Vagina (tissue), 2 donors: ENCODE data around the gene GGTA1. TPM values are rescaled to one million over a fixed set of nuclear protein-coding genes. Genes with fewer than 3 reads are reported as not detected.

Source experiments
- DNase-seq, 2 donors: peaks; one replicate each; pipeline ENCODE4 v3.0.0-alpha.2; 2017; ENCODE audit errors: extremely low spot score in 2 of 2
- H3K27ac ChIP-seq: fragments of 200-600 bp; sonication (generic); one replicate; pipeline ENCODE4 v1.5.1; 2019
- H3K27me3 ChIP-seq: fragments of 200-600 bp; sonication (generic); one replicate; pipeline ENCODE4 v1.5.1; 2019
- H3K36me3 ChIP-seq, 2 donors: fragments of 200-600 bp; sonication (generic); one replicate each; pipeline ENCODE4 v1.5.1; 2017 to 2019
- H3K4me1 ChIP-seq: fragments of 200-600 bp; sonication (generic); one replicate; pipeline ENCODE4 v1.5.1; 2019
- H3K4me3 ChIP-seq, 2 donors: fragments of 200-600 bp; sonication (generic); 1 replicate in 1 of 2; 2 replicates in 1 of 2; pipeline ENCODE4 v1.5.1; 2016 to 2019
- H3K9me3 ChIP-seq: fragments of 200-600 bp; sonication (generic); one replicate; pipeline ENCODE4 v1.5.1; 2019
- POLR2A ChIP-seq, 2 donors: fragments of 450-650 bp; IDR thresholded peaks; one replicate each; pipeline ENCODE4 v1.6.1; 2017; ENCODE audit warnings: antibody characterized with exemption in 2 of 2, mild to moderate bottlenecking in 2 of 2, moderate library complexity in 2 of 2
- POLR2AphosphoS5 ChIP-seq, 2 donors: sonication (generic); formaldehyde crosslinking; IDR thresholded peaks; one replicate each; pipeline ENCODE4 v1.9.0; 2017; ENCODE audit warnings: antibody characterized with exemption in 2 of 2, mild to moderate bottlenecking in 2 of 2, low read depth in 1 of 2; ENCODE audit not compliant: insufficient read depth in 1 of 2
- intact Hi-C: fragments of 100-400 bp; cut with DNase I; formaldehyde crosslinking; loops from one replicate; pipeline ENCODE4 v1.15.1; 2023
- total RNA-seq: library from RNA; depleted of rRNA; stranded (reverse); fragments of >200 nt; gene quantifications from one replicate; pipeline ENCODE4 v1.2.3, GENCODE V29; 2016
- TF ChIP-seq, protein P1 (sequence below), 3 experiments: fragments of 450-650 bp in 2 of 3; fragments of 200-600 bp in 1 of 3; sonication (generic) in 1 of 3; IDR thresholded peaks; one replicate each; pipeline ENCODE4 v1.5.1; 2017 to 2019; ENCODE audit warnings: antibody characterized with exemption in 3 of 3, mild to moderate bottlenecking in 2 of 3, moderate library complexity in 2 of 3

GGTA1 gene
- total RNA-seq, 1 donor from 2014 or later = 18.4 TPM

DNA sequence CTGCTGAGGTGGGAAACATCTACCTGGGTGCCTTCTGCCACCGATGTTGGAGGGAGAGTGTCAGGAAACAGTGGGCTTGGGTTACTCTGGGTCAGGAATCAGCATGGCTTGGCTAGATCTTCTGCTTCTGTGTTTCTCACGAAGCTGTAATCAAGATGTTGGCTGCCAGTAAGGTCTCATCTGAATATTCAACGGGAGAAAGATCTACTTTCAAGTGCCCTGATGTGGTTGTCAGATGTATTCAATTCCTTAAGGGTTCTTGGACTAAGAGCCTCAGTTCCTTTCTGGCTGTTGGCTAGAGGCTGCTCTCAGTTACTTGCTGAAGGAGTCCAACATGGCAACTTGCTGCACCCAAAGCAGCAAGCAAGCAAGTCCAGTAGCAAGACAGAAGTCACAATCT, 87.7 kb downstream of the GGTA1 start:
- H3K36me3 ChIP-seq = no peaks in the 10 kb centered on the region
- DNase-seq = no peak
- no peak overlapping the region for H3K4me3 ChIP-seq

DNA sequence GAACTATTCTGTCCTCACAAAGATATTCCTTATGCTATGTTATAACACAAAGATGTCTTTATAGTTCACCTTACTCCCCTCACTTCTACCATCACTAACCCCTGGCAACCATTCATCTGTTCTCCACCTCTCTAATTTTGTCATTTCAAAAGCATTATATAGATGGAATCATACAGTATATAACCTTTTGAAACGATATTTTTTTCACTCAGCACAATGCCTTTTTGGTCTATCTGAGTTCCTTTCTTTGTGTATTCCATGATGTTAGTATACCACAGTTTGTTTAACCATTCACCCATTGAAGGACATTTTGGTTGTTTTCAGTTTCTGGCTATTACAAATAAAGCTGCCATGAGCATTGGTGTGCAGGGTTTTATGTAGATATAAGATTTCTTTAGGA, 93.7 kb downstream of the GGTA1 start:
- no peaks in the 10 kb centered on the region for H3K27me3 ChIP-seq
- H3K36me3 ChIP-seq = no peaks in the 10 kb centered on the region
- DNase-seq = no peak
- no peaks in the 10 kb centered on the region for H3K9me3 ChIP-seq
- no peak overlapping the region for H3K27ac ChIP-seq
- no peak overlapping the region for H3K4me3 ChIP-seq
- intact Hi-C loops = no loop called here
- no peaks in the 10 kb centered on the region for H3K4me1 ChIP-seq
- TF ChIP-seq POLR2A (IDR thresholded peaks at IDR 0.05) = no peak
- TF ChIP-seq, protein P1, sequence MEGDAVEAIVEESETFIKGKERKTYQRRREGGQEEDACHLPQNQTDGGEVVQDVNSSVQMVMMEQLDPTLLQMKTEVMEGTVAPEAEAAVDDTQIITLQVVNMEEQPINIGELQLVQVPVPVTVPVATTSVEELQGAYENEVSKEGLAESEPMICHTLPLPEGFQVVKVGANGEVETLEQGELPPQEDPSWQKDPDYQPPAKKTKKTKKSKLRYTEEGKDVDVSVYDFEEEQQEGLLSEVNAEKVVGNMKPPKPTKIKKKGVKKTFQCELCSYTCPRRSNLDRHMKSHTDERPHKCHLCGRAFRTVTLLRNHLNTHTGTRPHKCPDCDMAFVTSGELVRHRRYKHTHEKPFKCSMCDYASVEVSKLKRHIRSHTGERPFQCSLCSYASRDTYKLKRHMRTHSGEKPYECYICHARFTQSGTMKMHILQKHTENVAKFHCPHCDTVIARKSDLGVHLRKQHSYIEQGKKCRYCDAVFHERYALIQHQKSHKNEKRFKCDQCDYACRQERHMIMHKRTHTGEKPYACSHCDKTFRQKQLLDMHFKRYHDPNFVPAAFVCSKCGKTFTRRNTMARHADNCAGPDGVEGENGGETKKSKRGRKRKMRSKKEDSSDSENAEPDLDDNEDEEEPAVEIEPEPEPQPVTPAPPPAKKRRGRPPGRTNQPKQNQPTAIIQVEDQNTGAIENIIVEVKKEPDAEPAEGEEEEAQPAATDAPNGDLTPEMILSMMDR (IDR thresholded peaks at IDR 0.05) = no peak
- TF ChIP-seq POLR2AphosphoS5 (IDR thresholded peaks at IDR 0.05; ENCODE audit: insufficient read depth in 1 of 2, low read depth in 1 of 2) = no peak

More for the DNA sequence above, 87.7 kb downstream of the GGTA1 start:
- Histone ChIP-seq H3K9me3 (no peaks in the 10 kb centered on the region), H3K4me1 (no peaks in the 10 kb centered on the region), H3K27me3 (no peaks in the 10 kb centered on the region), H3K27ac (no peak overlapping the region)
- intact Hi-C loops = no loop called here
- no peak for TF ChIP-seq POLR2AphosphoS5 (IDR thresholded peaks at IDR 0.05; ENCODE audit: insufficient read depth in 1 of 2, low read depth in 1 of 2)
- TF ChIP-seq, protein P1 (IDR thresholded peaks at IDR 0.05) = no peak
- no peak for TF ChIP-seq POLR2A (IDR thresholded peaks at IDR 0.05)

Other genes with a start within 250 kb of the GGTA1 start
- 2,053 TPM for gene GSN, start 231.7 kb downstream of the GGTA1 start, total RNA-seq
- 263 TPM for gene STOM, start 129.6 kb downstream of the GGTA1 start, total RNA-seq
- gene DAB2IP, start 151.8 kb upstream of the GGTA1 start, total RNA-seq = 38.8 TPM